Psoas muscle (tissue), 7 donors: ENCODE measurements around the gene PCDHB12. TPM values are rescaled to one million over a fixed set of nuclear protein-coding genes. Genes with fewer than 3 reads are reported as not detected.

Experiments
- polyA plus RNA-seq, 3 donors: library from polyadenylated mRNA; stranded (reverse); fragments of 200-250 nt; gene quantifications; one replicate each; pipeline ENCODE4 v1.2.3, GENCODE V29; 2013
- total RNA-seq, 4 donors: library from RNA; stranded (reverse); fragmentation: NEBNext Ultra II Directional in 2 of 4; extraction: Animal tissue kit (Norgen Biotek cat#: 25700) in 2 of 4; gene quantifications; one replicate each; pipeline versions ENCODE4 v1.2.1 to v1.2.4, GENCODE V29; 2021 to 2023
- donor health status: healthy with polysubstance abuse.
- donor health status: DM: no; HTN: no; CAD: no; lungs with moderate emphysema.
- donor health status: Bipolar disorder and iron deficiency.
- donor health status: healthy.
- donor health status: DM: no; HTN: no; CAD: no.
- donor health status: DM: no; HTN: no; CAD: no.
- donor health status: DM: yes; HTN: yes; CAD: no.

Gene PCDHB12
- total and polyA plus RNA-seq, 7 donors: 0.10 to 0.96 (median 0.44) TPM

Other genes starting within 250 kb of the PCDHB12 start
Only the 30 nearest of the 37 such genes appear.
- under 1 TPM in 1 of 4 donors, not detected in 3; 0.06 TPM for gene PCDHB1, start 157.3 kb upstream of the PCDHB12 start, total RNA-seq
- gene PCDHB1, start 157.3 kb upstream of the PCDHB12 start, polyA plus RNA-seq: under 1 TPM in 1 of 3 donors, not detected in 2; 0.01 TPM
- 1 to 10 TPM in 2 of 4 donors, under 1 TPM in 2; 0.88 to 1.6 (median 1.2) TPM for gene PCDHB2, start 114.1 kb upstream of the PCDHB12 start, total RNA-seq
- gene PCDHB2, start 114.1 kb upstream of the PCDHB12 start, polyA plus RNA-seq: under 1 TPM; 0.30 to 0.61 (median 0.31) TPM
- gene PCDHB3, start 108.2 kb upstream of the PCDHB12 start, total RNA-seq: 1 to 10 TPM in 1 of 4 donors, under 1 TPM in 3; 0.65 to 1.8 (median 0.81) TPM
- under 1 TPM; 0.18 to 0.82 (median 0.31) TPM for gene PCDHB3, start 108.2 kb upstream of the PCDHB12 start, polyA plus RNA-seq
- gene PCDHB4, start 86.9 kb upstream of the PCDHB12 start, total RNA-seq: 1 to 10 TPM in 3 of 4 donors, under 1 TPM in 1; 0.77 to 2.0 (median 1.8) TPM
- gene PCDHB4, start 86.9 kb upstream of the PCDHB12 start, polyA plus RNA-seq: under 1 TPM; 0.31 to 0.80 (median 0.37) TPM
- gene PCDHB5, start 73.5 kb upstream of the PCDHB12 start, total RNA-seq: under 1 TPM; 0.42 to 0.99 (median 0.60) TPM
- gene PCDHB5, start 73.5 kb upstream of the PCDHB12 start, polyA plus RNA-seq: under 1 TPM; 0.17 to 0.33 (median 0.27) TPM
- gene PCDHB6, start 58.7 kb upstream of the PCDHB12 start, total RNA-seq: under 1 TPM; 0.12 to 0.34 (median 0.23) TPM
- gene PCDHB6, start 58.7 kb upstream of the PCDHB12 start, polyA plus RNA-seq: under 1 TPM; 0.08 to 0.11 (median 0.09) TPM
- gene PCDHB7, start 36.1 kb upstream of the PCDHB12 start, total RNA-seq: under 1 TPM; 0.19 to 0.59 (median 0.34) TPM
- under 1 TPM; 0.08 to 0.18 (median 0.16) TPM for gene PCDHB7, start 36.1 kb upstream of the PCDHB12 start, polyA plus RNA-seq
- under 1 TPM; 0.21 to 0.87 (median 0.57) TPM for gene PCDHB8, start 30.9 kb upstream of the PCDHB12 start, total RNA-seq
- under 1 TPM; 0.04 to 0.26 (median 0.16) TPM for gene PCDHB8, start 30.9 kb upstream of the PCDHB12 start, polyA plus RNA-seq
- under 1 TPM; 0.56 to 0.94 (median 0.67) TPM for gene PCDHB16, start 26.3 kb upstream of the PCDHB12 start, total RNA-seq
- under 1 TPM; 0.22 to 0.34 (median 0.23) TPM for gene PCDHB16, start 26.3 kb upstream of the PCDHB12 start, polyA plus RNA-seq
- under 1 TPM in 3 of 4 donors, not detected in 1; 0.15 to 0.58 (median 0.20) TPM for gene PCDHB9, start 21.6 kb upstream of the PCDHB12 start, total RNA-seq
- under 1 TPM; 0.09 to 0.15 (median 0.13) TPM for gene PCDHB9, start 21.6 kb upstream of the PCDHB12 start, polyA plus RNA-seq
- gene PCDHB10, start 16.4 kb upstream of the PCDHB12 start, total RNA-seq: under 1 TPM; 0.26 to 0.29 (median 0.26) TPM
- gene PCDHB10, start 16.4 kb upstream of the PCDHB12 start, polyA plus RNA-seq: under 1 TPM; 0.13 to 0.17 (median 0.14) TPM
- gene PCDHB11, start 9.1 kb upstream of the PCDHB12 start, total RNA-seq: 1 to 10 TPM in 2 of 4 donors, under 1 TPM in 2; 0.86 to 1.8 (median 1.1) TPM
- gene PCDHB11, start 9.1 kb upstream of the PCDHB12 start, polyA plus RNA-seq: under 1 TPM; 0.08 to 0.13 (median 0.13) TPM
- gene PCDHB13, start 5.2 kb downstream of the PCDHB12 start, total RNA-seq: under 1 TPM; 0.44 to 0.81 (median 0.62) TPM
- under 1 TPM; 0.06 to 0.26 (median 0.18) TPM for gene PCDHB13, start 5.2 kb downstream of the PCDHB12 start, polyA plus RNA-seq
- under 1 TPM; 0.48 to 0.75 (median 0.50) TPM for gene PCDHB14, start 14.6 kb downstream of the PCDHB12 start, total RNA-seq
- under 1 TPM; 0.20 to 0.51 (median 0.32) TPM for gene PCDHB14, start 14.6 kb downstream of the PCDHB12 start, polyA plus RNA-seq
- gene PCDHB15, start 36.7 kb downstream of the PCDHB12 start, total RNA-seq: 1 to 10 TPM in 2 of 4 donors, under 1 TPM in 2; 0.50 to 2.5 (median 0.91) TPM
- gene PCDHB15, start 36.7 kb downstream of the PCDHB12 start, polyA plus RNA-seq: under 1 TPM; 0.44 to 0.58 (median 0.45) TPM
- under 1 TPM in 2 of 4 donors, not detected in 2; 0.19 to 0.32 TPM for gene SLC25A2, start 95.3 kb downstream of the PCDHB12 start, total RNA-seq
- gene SLC25A2, start 95.3 kb downstream of the PCDHB12 start, polyA plus RNA-seq: under 1 TPM in 1 of 3 donors, not detected in 2; 0.04 TPM
- gene TAF7, start 112.1 kb downstream of the PCDHB12 start, total RNA-seq: 100 to 1,000 TPM in 2 of 4 donors, 10 to 100 TPM in 2; 92.9 to 139 (median 117) TPM
- 100 to 1,000 TPM; 112 to 249 (median 139) TPM for gene TAF7, start 112.1 kb downstream of the PCDHB12 start, polyA plus RNA-seq
- gene PCDHGA1, start 121.8 kb downstream of the PCDHB12 start, total RNA-seq: 1 to 10 TPM in 1 of 4 donors, under 1 TPM in 3; 0.51 to 1.4 (median 0.65) TPM
- 1 to 10 TPM in 1 of 3 donors, under 1 TPM in 2; 0.27 to 2.1 (median 0.56) TPM for gene PCDHGA1, start 121.8 kb downstream of the PCDHB12 start, polyA plus RNA-seq
- 1 to 10 TPM; 1.2 to 1.8 (median 1.6) TPM for gene PCDHGA2, start 130.0 kb downstream of the PCDHB12 start, total RNA-seq
- 1 to 10 TPM in 1 of 3 donors, under 1 TPM in 2; 0.22 to 1.1 (median 0.25) TPM for gene PCDHGA2, start 130.0 kb downstream of the PCDHB12 start, polyA plus RNA-seq
- gene PCDHGA3, start 135.1 kb downstream of the PCDHB12 start, total RNA-seq: 1 to 10 TPM in 3 of 4 donors, under 1 TPM in 1; 0.97 to 2.4 (median 1.7) TPM
- gene PCDHGA3, start 135.1 kb downstream of the PCDHB12 start, polyA plus RNA-seq: under 1 TPM; 0.33 to 0.67 (median 0.34) TPM
- 1 to 10 TPM in 2 of 4 donors, under 1 TPM in 2; 0.71 to 1.8 (median 1.2) TPM for gene PCDHGB1, start 141.4 kb downstream of the PCDHB12 start, total RNA-seq
- gene PCDHGB1, start 141.4 kb downstream of the PCDHB12 start, polyA plus RNA-seq: under 1 TPM; 0.08 to 0.22 (median 0.12) TPM
- 1 to 10 TPM in 3 of 4 donors, under 1 TPM in 1; 0.84 to 2.4 (median 2.2) TPM for gene PCDHGA4, start 146.3 kb downstream of the PCDHB12 start, total RNA-seq
- under 1 TPM; 0.14 to 0.47 (median 0.40) TPM for gene PCDHGA4, start 146.3 kb downstream of the PCDHB12 start, polyA plus RNA-seq
- gene PCDHGB2, start 151.3 kb downstream of the PCDHB12 start, total RNA-seq: 1 to 10 TPM; 1.2 to 2.4 (median 1.9) TPM
- under 1 TPM; 0.10 to 0.67 (median 0.65) TPM for gene PCDHGB2, start 151.3 kb downstream of the PCDHB12 start, polyA plus RNA-seq
- 1 to 10 TPM in 2 of 4 donors, under 1 TPM in 2; 0.84 to 2.0 (median 1.2) TPM for gene PCDHGA5, start 155.4 kb downstream of the PCDHB12 start, total RNA-seq
- gene PCDHGA5, start 155.4 kb downstream of the PCDHB12 start, polyA plus RNA-seq: under 1 TPM; 0.07 to 0.38 (median 0.35) TPM
- 1 to 10 TPM in 3 of 4 donors, under 1 TPM in 1; 0.92 to 2.0 (median 1.2) TPM for gene PCDHGB3, start 161.5 kb downstream of the PCDHB12 start, total RNA-seq
- gene PCDHGB3, start 161.5 kb downstream of the PCDHB12 start, polyA plus RNA-seq: under 1 TPM; 0.17 to 0.44 (median 0.35) TPM
- 1 to 10 TPM; 1.3 to 2.5 (median 1.8) TPM for gene PCDHGA6, start 165.2 kb downstream of the PCDHB12 start, total RNA-seq
- gene PCDHGA6, start 165.2 kb downstream of the PCDHB12 start, polyA plus RNA-seq: under 1 TPM; 0.03 to 0.72 (median 0.57) TPM
- 1 to 10 TPM in 2 of 4 donors, under 1 TPM in 2; 0.97 to 2.2 (median 1.1) TPM for gene PCDHGA7, start 174.0 kb downstream of the PCDHB12 start, total RNA-seq
- gene PCDHGA7, start 174.0 kb downstream of the PCDHB12 start, polyA plus RNA-seq: under 1 TPM; 0.07 to 0.35 (median 0.35) TPM
- gene PCDHGB4, start 179.0 kb downstream of the PCDHB12 start, total RNA-seq: 1 to 10 TPM in 3 of 4 donors, under 1 TPM in 1; 0.99 to 3.0 (median 2.0) TPM
- gene PCDHGB4, start 179.0 kb downstream of the PCDHB12 start, polyA plus RNA-seq: under 1 TPM; 0.24 to 0.52 (median 0.49) TPM
- gene PCDHGA8, start 183.9 kb downstream of the PCDHB12 start, total RNA-seq: 1 to 10 TPM in 3 of 4 donors, under 1 TPM in 1; 0.82 to 1.6 (median 1.3) TPM
- under 1 TPM; 0.04 to 0.30 (median 0.26) TPM for gene PCDHGA8, start 183.9 kb downstream of the PCDHB12 start, polyA plus RNA-seq
- gene PCDHGB5, start 189.2 kb downstream of the PCDHB12 start, total RNA-seq: 1 to 10 TPM; 2.7 to 5.1 (median 4.0) TPM
- gene PCDHGB5, start 189.2 kb downstream of the PCDHB12 start, polyA plus RNA-seq: 1 to 10 TPM in 1 of 3 donors, under 1 TPM in 2; 0.61 to 1.4 (median 0.95) TPM